Ishikawa (cell line): ENCODE measurements around the gene NRXN3.

Source experiments
- CEBPB ChIP-seq: IDR thresholded peaks from 2 replicates; pipeline ENCODE4 v1.6.1; 2012
- CREB1 ChIP-seq: IDR thresholded peaks from 2 replicates; pipeline ENCODE4 v1.6.1; 2012; ENCODE audit warnings: low read depth
- EP300 ChIP-seq: IDR thresholded peaks from 2 replicates; pipeline ENCODE4 v1.6.1; 2012; ENCODE audit warnings: borderline replicate concordance
- FOXM1 ChIP-seq: IDR thresholded peaks from 2 replicates; pipeline ENCODE4 v1.6.1; 2012; ENCODE audit warnings: low read depth, borderline replicate concordance
- RAD21 ChIP-seq: IDR thresholded peaks from 2 replicates; pipeline ENCODE4 v1.6.1; 2012; ENCODE audit warnings: low read depth
- YY1 ChIP-seq: IDR thresholded peaks from 2 replicates; pipeline ENCODE4 v1.6.1; 2012; ENCODE audit warnings: low read depth
- TF ChIP-seq, protein P1 (sequence below): IDR thresholded peaks from 2 replicates; pipeline ENCODE4 v1.6.1; 2012

GRCh38 chr14:78424311-78424710, 254.1 kb downstream of the NRXN3 start:
- TF ChIP-seq, protein P1, sequence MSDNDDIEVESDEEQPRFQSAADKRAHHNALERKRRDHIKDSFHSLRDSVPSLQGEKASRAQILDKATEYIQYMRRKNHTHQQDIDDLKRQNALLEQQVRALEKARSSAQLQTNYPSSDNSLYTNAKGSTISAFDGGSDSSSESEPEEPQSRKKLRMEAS, result no peak
- TF ChIP-seq YY1, result no peak
- no peak for TF ChIP-seq RAD21
- TF ChIP-seq EP300, result no peak
- TF ChIP-seq CEBPB, result no peak
- no peak for TF ChIP-seq CREB1
- no peak for TF ChIP-seq FOXM1
